ENCODE results near the gene ASPSCR1. TPM values are rescaled to one million over a fixed set of nuclear protein-coding genes. Genes with fewer than 3 reads are reported as not detected.
"Not testable (repeated sequence)": the region's sequence is repeated elsewhere in the genome, so short reads cannot be mapped to it uniquely, and the experiment has no call there.

The ASPSCR1 gene
- total RNA-seq, 1 donor: 28.0 TPM

DNA sequence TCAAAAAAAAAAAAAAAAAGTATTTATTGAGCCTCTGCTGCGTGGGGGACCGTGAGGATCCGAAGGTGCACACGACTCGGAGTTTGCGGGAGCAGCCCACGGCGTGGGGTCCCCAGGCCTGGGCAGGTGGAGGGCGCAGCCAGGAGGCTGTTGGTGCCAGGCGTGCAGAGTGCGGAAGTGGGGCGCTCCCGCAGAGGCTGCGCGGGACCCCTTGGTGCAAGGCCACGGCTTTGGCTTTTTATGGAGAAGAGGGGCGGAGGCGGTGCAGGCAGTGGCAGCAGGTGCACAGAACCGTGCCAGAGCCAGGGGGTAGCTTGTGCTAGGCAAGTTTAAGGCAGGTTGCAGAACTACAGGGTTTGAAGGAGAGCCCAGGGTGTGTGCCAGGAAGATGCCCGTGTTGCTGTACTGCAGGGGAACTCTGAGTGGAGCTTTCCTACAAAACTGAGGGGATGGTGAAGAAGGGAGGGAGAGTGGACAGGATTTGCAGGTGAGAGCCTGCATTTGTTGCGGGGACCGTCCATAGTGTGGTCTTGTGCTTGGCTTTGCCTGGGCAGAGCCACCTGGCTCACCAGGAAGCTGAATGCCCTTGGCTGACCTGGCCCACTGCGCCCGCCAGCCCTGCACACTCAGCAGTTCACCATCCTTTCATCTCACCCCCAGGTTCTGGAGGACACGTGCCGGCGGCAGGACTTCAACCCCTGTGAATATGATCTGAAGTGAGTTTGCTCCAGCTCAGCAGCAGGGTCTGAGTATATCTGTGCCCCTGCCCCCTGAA, 1.3 kb downstream of the ASPSCR1 start:
- DNase-seq (ENCODE audit: low read depth in 2 of 3, low spot score in 2 of 3): no peak

DNA sequence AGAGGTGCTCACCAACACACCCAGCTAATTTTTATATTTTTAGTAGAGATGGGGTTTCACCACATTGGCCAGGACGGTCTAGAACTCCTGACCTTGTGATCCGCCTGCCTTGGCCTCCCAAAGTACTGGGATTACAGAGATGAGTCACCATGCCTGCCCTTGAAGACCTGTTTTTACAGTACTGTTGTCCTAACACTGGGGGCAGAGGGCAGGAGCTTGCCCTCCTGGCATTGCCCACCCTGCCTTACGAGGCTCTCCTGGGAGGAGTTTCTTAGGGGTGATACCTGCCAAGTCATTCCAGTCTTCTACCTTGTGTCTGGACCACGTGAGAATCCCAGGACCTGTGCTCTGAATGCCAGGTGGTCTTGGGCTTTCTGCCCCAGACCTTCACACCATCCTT, 2.7 kb downstream of the ASPSCR1 start:
- no peak for DNase-seq (ENCODE audit: low read depth in 2 of 3, low spot score in 2 of 3)

DNA sequence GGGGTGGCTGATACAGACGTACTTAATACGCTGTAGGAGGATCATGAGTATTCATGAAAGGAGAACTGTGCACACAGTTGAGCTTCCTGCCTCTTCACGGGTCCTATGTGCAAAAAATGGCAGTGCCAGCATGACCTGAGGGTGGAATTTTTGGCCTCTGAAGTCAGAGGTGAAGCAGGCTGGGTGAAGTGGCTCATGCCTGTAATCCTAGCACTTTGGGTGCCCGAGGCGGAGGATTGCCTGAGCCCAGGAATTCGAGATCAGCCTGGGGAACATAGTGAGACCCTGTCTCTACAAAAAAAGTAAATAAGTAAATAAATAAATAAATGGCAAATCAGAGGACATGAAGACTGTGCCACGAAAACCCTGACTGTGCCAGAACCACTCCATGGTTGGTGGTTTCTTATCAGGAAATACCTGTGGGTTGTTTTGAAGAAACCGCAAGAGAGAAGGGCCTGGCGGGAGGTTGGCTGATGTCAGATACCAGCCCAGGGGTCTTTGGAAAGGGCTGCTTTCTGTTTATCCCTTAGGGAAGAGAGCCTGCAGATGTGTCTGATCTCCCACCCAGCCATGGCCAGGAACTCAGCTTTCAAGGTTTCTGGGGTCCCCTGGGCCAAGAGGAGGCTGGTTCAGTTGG, 3.4 kb downstream of the ASPSCR1 start:
- peak in 2 of 3 donors; percentile 61 to 64 for DNase-seq (ENCODE audit: low read depth in 2 of 3, low spot score in 2 of 3)

DNA sequence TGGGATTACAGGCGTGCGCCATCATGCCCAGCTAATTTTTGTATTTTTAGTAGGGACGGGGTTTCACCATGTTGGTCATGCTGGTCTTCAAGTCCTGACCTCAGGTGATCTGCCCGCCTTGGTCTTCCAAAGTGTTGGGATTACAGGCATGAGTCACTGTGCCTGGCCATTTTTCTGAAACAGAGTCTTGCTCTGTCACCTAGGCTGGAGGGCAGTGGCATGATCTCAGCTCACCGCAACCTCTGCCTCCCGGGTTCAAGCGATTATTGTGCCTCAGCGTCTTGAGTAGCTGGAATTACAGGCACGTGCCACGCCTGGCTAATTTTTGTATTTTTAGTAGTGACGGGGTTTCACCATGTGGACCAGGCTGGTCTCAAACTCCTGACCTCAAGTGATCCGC, 4.1 kb downstream of the ASPSCR1 start:
- DNase-seq (ENCODE audit: low read depth in 2 of 3, low spot score in 2 of 3): not testable (repeated sequence)

DNA sequence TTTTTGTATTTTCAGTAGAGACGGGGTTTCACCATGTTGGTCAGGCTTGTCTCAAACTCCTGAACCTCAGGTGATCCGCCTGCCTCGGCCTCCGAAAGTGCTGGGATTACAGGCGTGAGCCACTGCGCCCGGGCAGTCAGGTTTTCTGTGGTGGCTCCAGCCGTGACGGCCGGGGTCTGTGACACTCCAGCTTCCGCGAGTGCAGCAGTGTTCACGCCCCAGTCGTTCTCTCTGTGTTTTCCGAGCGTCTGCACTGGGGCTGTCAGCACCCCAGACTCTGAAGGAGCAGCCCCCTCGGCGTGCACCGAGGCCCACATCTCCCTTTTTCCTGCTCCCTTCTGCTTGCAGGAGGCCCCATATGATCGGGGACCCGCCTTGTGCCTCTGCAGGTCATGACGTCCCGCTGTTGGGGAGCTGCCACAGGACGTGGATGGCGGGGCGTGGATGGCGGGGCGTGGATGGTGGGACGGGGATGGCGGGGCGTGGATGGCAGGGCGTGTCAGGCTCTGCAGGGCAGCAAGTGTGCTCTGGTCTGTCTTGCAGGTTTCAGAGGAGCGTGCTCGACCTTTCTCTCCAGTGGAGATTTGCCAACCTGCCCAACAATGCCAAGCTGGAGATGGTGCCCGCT, 5.7 kb downstream of the ASPSCR1 start:
- no peak for DNase-seq (ENCODE audit: low read depth in 2 of 3, low spot score in 2 of 3)

DNA sequence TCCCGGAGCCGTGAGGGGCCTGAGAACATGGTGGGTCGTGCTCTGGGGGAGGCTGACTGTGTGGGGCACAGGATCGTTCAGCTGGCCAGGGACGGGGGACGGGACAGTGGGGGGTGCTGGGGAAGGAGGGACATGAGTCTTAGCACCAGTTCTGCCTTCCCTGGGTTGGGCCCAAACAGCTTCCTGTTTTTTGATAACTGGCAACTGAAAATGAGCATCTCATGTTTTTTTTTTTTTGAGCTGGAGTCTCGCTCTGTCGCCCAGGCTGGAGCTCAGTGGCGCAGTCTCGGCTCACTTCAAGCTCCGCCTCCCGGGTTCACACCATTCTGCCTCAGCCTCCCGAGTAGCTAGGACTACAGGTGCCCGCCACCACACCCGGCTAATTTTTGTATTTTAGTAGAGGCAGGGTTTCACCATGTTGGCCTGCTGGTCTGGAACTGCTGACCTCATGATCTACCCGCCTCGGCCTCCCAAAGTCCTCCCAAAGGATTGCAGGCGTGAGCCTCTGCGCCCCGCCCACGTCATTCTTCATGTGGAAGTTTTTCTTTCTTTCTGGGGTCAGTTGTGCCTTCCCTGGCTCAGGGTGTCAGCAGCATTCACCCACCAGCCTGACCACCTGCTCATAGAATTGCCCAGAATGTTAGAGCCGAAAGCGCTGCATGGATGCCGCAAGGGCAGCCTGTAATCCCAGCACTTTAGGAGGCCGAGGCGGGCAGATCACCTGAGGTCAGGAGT, 6.4 kb downstream of the ASPSCR1 start:
- DNase-seq (ENCODE audit: low read depth in 2 of 3, low spot score in 2 of 3): peak in 1 of 3 donors; percentile 36

DNA sequence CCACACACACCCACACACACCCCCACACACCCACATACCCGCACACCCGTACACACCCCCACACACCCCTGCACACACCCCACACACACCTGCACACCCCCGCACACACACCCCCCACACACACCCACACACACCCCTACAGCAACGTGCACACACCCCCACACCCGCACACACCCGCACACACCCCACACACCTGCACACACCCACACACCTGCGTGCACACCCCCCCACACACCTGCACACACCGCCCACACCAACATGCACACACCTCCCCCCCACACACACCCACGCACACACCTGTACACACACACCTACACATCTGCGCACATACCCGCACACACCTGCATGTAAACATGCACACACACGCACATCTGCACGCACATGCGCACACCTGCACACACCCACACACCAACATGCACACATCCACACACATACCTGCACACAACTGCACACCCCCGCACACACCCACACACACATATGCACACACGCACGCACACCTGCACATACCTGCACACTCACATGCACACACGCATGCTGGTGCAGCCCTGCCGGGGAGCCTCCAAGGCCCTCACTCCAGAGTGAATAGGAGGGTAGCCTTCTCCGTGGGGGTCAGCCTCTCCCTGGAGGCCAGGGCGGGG, 7.5 kb downstream of the ASPSCR1 start:
- DNase-seq (ENCODE audit: low read depth in 2 of 3, low spot score in 2 of 3): no peak

DNA sequence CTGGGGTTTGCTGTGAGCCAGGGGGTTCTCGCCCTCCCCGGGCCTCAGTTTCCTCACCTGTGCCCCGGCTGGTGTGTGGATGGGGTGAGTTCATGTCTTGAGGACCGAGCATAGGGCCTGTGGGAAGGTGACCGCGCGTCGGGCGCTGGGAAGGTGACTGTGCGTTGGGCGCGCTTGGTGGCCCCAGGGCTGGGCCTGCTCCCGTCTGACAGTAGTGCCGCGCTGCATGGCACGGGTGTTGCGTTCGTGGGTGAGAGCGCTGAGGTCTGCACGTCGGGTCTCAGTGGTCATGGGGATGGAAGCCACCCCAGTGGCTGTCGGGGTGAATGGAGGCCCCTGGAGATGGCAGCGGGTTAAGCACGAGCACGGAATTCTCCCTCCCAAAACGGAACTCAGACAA, 9.2 kb downstream of the ASPSCR1 start:
- no peak for DNase-seq (ENCODE audit: low read depth in 2 of 3, low spot score in 2 of 3)

DNA sequence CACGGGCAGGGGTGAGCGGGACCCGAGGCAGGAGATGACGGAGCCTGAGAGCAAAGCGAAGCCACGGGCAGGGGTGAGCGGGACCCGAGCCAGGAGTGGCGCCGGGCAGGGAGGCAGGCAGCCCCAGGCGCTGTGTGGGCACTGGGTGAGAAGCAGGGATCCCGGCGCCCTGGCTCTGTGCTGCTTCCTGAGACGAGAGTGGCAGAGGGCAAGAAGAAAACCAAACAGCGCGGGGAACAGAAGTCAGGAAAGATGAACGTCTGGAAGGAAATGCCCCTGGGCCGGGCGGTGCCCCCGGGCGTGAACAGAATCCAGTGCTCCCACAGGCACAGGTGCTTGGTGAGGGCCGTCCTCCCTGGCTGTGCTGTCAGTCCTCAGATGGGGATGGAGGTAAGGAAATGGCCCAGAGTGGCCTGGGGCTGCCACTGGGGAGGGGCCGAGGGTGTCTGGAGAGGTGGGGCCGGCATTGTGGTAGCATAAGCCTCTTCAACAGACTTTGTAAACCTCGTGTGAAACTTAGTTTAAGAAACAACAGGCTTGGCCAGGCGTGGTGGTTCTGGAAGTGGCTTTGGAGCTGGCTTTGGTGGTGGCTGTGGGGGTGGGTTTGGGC, 9.8 kb downstream of the ASPSCR1 start:
- DNase-seq (ENCODE audit: low read depth in 2 of 3, low spot score in 2 of 3): no peak

DNA sequence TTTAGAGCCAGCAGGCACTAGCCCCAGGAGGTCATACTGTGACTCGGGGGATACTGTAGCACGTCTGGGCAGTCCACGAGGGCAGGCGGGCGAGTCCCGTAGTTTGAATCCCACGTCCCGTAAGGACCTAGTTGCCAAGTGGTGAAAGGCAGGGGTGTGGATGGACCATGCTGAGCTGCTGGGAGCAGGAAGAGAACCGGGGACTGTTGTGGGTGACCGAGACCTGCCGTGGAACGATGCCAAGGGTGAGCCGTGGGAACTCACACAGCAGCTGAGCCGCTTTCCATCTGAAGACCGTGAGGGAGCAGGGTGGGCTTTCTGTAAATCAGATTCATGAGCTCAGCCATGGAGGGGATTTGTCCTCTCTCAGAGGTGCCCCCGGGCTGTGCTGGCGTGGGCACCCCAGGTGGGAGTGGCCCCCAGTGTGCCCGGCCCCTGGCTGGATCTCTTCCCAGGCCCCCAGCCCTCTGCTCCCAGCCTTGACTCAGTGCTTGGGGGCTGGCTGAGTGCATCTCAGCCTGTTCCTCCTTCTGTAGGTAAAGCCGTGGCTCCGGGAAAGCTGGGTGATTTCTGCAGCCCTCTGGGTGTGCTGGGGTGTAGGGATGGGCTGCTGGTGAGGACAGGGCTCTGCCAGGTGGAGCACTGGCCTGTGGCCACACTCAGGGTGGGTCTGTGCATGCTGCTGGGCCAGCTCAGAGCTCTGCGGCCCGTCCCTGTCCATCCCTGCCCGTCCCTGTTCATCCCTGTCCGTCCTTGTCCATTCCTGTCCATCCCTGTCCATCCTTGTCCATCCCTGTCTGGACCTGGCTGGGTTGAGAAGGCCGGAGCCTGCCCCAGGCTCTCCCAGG, 13.6 kb downstream of the ASPSCR1 start:
- DNase-seq (ENCODE audit: low read depth in 2 of 3, low spot score in 2 of 3): no peak

DNA sequence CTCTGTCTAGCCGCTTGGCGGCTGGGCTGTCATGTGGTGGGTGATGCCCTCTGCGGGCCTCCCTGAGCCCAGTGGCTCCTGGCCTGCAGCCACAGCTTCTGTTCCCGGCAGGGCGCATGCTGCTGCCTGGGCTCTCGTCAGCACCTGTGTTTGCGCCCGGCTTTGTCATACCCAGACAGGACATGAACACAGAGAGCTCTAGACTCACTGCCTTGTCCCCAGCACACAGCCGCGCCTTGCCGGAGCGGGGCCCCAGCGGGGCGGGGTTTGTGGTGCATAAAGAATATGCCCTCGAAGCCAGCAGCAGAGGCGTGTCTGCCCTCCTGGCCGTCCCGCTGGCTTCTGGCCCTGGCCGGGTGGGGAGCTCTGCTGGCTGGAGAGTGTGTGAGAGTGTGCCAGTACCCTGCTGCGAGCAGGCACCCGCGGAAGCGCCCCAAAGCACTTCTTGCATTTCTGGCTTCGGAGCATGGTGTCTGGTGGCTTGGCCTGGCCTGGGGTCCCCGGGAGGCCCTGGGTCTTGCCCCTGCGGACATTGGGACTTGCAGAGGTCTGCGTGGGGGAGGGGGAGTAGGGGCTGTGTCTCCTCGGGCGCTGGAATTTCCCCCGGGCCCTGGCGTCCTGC, 14.4 kb downstream of the ASPSCR1 start:
- no peak for DNase-seq (ENCODE audit: low read depth in 2 of 3, low spot score in 2 of 3)

DNA sequence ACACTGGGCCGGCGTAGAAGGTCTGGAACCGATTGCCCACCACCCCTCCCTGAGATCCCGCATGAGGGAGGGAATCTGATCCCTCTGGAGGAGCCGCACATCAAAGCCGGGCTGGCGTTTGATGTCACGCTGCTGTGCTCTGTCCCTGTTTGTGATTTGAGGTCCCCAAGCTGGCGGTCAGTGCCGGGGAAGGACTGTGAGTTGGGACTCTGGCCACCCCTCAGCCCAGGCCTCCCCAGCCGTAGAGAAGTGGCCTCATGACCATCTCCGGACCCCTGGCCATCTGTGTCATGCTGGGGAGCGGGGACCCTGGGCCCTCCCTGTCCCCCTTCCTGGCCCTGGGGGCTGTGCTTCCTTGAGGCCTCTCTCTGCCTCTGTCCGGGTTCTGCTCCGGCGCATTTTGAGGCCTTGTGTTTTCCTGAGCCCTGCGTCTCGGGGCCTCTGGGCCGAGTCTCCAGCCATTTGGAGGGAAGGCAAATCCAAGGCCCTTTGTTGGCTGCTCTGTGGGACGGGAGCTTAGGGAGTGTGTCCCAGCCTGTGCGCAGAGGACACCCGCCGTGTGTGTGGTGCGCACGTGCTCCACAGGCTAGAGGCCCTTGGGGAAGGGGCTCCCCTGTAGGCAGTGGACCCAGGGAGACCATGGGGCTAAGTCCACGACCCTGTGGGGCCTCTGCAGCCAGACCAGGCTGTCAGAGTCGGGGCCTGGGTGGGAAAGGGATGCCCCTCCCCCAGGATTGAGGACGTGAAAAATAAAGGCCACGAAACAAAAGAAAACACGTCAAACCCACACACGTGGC, 15.1 kb downstream of the ASPSCR1 start:
- DNase-seq (ENCODE audit: low read depth in 2 of 3, low spot score in 2 of 3): no peak

DNA sequence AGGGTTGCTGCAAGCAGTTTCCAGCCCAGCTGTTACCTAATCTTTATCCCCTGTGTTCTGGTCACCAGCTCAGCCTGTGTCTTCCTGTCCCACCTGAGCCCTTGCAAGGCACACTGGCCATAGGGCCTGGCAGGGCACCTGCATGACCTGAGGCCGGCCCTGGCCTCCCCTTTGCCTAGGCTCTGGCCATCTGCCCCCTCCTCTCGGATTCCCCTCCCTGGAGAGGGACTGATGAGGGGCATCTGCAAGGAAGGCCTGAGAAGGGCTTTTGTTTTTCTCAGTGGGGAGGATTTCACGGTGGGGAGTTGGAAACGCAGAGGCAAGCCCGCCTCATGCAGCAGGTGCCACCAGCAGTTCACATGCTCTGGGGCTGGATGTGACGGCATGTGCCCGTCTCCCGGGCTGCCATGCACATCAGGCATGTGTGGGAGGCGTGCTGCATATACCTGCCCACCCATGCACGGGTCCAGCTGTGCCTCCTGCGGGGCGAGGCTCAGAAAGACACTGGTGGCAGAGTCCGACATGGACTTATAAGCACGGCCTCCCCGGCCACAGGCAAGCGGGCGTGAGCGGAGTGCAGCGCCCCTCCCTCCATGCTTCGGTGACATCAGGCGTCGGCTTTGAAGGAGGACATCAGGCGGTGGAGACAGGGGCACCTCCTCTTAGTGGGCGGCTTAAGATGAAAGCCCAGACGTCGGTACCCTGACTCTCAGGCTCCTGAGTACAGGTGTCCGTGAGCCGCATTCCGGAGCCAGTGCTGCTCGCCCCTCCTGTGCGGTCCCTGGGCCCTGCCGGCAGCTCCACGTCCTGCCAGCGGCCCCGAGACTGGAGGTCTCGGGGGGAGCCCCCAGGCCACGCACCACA, 16.5 kb downstream of the ASPSCR1 start:
- no peak for DNase-seq (ENCODE audit: low read depth in 2 of 3, low spot score in 2 of 3)

DNA sequence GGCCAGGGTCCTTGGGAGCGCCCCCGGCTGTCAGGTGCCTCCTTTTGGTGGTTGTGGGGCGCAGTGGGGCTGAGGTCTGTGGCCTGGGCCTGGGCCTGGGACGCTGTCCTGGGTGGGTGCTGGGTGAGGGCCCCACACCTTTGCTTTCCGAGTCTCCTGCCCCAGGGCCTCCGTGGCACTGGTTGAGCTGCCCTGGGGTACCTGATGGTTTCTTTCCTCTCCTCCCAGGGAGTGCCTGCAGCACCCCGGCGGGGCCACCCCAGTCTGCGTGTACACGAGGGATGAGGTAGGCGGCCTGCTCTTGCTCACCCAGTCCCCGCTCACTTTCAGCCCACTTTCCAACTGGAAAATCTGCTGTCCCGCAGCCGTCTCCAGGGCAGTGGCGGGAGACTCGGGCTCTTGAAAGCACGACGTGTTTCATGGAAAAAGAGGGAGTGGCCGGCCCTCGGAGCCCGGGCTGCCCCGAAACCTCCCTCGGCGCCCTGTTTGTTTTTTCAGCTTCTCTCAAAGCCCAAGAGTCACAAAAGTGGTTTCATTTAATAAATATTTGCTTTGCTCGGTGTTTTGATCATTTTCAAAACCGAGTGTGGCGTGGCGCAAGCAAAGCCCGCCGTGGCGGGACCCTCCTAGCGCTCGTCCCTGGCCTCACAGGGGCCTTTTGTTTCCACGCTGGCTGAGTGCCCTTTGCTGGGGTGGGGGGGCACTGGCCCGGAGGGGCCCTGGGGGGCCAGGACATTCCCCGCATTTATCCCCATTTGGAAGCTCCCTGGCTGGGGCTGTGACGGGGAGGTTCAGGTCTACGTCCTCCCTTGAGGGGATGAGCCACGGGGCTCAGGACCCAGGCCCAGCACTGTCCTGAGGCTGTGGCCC, 17.4 kb downstream of the ASPSCR1 start:
- no peak for DNase-seq (ENCODE audit: low read depth in 2 of 3, low spot score in 2 of 3)

DNA sequence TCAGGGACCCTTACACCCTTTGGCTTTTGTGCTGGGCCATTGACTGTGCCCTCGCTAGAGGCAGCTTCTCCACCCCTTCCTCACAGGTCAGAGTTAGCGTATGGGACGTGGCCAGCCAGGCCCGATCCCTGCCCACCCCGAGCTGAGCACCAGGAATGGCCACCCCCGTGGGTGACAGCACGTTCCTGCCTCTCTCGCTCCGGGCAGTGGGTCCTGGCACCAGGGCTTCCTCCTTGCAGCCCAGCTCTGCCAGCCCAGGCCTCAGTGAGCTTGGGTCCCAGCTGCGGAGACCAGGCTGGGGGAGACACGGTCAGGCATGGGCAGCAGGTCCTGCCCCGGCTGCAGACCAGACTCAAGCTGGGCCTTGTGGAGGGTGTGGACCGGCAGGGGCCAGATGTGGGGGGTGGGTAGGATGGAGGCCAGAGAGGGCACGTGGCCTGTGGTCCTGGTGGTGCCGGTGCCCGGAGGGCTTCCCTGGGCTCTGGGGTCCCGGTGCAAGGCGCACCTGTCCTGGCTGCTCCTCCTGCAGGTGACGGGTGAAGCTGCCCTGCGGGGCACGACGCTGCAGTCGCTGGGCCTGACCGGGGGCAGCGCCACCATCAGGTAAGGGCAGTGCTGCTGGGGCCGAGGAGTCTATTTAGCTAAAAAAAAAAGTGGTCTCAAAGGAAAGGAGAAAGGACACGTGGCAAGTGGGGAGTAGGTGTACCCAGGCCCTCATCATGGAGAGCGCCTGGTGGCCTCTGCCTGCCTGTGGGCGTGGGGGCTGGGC, 18.2 kb downstream of the ASPSCR1 start:
- DNase-seq (ENCODE audit: low read depth in 2 of 3, low spot score in 2 of 3): no peak

All from hematopoietic multipotent progenitor cell (in vitro differentiated cells).